HG02763 (cell line): ENCODE results near the gene TTC21A.
"Not testable (repeated sequence)": the region's sequence is repeated elsewhere in the genome, so short reads cannot be mapped to it uniquely, and the experiment has no call there.

Source experiments
- ATAC-seq: cut with Tn5 transposase; IDR thresholded peaks from one replicate; pipeline ENCODE4 v1.9.1; 2021; ENCODE audit warnings: mild to moderate bottlenecking, moderate library complexity; ENCODE audit not compliant: unreplicated experiment

Gene TTC21A, protein sequence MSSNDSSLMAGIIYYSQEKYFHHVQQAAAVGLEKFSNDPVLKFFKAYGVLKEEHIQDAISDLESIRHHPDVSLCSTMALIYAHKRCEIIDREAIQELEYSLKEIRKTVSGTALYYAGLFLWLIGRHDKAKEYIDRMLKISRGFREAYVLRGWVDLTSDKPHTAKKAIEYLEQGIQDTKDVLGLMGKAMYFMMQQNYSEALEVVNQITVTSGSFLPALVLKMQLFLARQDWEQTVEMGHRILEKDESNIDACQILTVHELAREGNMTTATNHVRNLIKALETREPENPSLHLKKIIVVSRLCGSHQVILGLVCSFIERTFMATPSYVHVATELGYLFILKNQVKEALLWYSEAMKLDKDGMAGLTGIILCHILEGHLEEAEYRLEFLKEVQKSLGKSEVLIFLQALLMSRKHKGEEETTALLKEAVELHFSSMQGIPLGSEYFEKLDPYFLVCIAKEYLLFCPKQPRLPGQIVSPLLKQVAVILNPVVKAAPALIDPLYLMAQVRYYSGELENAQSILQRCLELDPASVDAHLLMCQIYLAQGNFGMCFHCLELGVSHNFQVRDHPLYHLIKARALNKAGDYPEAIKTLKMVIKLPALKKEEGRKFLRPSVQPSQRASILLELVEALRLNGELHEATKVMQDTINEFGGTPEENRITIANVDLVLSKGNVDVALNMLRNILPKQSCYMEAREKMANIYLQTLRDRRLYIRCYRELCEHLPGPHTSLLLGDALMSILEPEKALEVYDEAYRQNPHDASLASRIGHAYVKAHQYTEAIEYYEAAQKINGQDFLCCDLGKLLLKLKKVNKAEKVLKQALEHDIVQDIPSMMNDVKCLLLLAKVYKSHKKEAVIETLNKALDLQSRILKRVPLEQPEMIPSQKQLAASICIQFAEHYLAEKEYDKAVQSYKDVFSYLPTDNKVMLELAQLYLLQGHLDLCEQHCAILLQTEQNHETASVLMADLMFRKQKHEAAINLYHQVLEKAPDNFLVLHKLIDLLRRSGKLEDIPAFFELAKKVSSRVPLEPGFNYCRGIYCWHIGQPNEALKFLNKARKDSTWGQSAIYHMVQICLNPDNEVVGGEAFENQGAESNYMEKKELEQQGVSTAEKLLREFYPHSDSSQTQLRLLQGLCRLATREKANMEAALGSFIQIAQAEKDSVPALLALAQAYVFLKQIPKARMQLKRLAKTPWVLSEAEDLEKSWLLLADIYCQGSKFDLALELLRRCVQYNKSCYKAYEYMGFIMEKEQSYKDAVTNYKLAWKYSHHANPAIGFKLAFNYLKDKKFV (N-terminal part only)

DNA sequence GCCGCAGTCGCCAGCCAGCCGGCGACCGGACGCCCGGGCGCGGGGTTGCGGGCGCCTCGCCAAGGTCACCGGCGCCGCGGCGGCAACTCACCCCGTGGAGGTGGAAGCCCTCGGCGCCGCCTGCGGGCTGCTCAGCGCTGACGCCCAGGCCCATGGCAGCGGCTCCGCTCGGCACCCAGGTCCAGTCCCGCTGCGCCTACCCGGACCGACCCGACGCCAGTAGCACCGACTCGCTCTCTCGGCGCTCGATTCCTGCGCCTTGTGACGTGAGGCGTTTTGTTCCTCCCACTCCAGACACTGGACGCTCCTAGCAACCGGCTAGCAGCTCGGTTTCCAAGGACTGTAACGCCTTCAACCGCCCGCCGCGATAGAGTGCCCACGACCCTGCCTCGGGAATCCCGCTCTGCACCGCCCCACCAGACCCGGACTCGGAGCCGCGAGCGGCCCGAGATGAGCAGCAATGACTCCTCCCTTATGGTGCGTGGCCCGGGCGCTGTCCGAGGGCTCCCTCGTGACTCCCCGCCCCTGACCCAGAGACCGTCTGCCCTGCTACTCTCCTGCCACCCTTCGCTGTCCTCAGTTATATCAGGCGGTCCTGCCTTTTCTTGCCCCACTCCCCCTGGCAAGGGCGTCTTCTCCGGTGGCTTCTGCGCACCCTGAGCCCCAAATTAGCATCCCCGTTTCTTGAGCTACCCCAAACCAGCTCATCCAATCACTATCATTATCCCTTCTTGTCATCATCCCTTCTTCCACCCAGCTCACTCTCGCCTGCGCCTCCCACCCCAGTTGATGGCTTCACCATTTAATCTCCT, at the start of gene TTC21A, which contains the start of gene GORASP1:
TSS of gene TTC21A (plus strand) at position 293 of the 812 bp plus-strand sequence. CDS start at position 451, 158 bp downstream.
TSS of gene GORASP1 (minus strand) at position 240 of the 812 bp plus-strand sequence. CDS start at position 154, 86 bp downstream.
- ATAC-seq, result peak; percentile 40

DNA sequence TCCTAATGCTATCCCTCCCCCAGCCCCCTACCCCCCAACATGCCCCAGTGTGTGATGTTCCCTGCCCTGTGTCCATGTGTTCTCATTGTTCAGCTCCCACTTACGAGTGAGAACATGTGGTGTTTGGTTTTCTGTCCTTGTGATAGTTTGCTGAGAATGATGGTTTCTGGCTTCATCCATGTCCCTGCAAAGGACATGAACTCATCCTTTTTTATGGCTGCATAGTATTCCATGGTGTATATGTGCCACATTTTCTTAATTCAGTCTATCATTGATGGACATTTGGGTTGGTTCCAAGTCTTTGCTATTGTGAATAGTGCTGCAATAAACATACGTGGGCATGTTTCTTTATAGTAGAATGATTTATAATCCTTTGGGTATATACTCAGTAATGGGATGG, 46.3 kb upstream of the TTC21A start:
- ATAC-seq, result not testable (repeated sequence)

DNA sequence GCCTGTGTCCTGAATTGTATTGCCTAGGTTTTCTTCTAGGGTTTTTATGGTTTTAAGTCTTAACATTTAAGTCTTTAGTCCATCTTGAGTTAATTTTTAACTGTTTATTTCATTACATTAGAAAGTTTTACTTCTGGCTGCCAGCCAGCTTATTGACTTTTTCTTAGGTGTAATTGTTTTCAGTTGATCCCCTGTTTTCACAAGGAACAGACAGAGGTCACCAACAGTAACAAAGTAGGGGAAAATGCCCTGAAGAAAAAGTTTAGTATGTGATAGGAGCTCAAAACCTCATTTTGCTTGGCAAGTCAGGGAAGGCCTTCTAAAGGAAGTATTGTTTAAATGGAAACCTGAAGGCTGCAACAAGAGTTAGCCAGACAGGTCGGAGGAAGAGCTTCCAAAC, 45.3 kb upstream of the TTC21A start:
- no peak for ATAC-seq

DNA sequence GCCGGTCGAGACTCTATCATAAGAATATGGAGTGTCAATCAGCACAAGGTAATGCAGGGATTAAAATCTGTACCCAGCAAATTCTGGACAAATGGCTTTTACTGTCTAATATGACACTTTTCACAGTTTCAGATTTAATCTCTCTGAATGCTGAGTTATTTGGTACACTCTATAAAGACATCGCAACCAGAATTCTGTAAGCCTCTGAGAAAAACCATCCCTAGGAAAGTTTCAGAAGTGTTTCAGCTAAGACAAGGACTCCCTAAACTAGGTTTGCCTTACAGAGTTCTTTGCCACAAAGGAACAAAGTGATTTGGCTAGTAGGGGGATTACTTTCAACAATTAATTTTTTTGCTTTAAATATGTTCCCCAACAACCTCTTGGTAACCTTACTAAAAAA, 44.3 kb upstream of the TTC21A start:
- ATAC-seq, result no peak

DNA sequence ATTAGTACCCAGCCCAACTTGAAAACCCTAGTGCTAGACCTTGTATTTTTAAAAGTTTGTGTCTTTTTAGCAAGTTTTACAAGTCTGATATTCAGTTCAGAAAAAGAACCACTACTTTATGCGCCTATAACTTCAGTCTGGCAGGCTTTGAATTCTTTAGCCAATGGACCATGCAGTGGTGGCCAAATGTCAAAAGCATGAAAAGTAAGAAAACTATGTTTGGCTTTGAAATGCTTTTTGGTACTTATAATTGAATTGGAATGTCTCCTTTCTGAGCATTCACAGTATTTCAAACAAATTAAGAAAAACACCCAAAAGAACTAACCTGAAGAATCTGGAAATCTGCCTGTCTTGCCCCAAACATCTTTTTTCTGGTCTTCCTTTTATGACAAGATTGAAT, 42.8 kb upstream of the TTC21A start:
- no peak for ATAC-seq

DNA sequence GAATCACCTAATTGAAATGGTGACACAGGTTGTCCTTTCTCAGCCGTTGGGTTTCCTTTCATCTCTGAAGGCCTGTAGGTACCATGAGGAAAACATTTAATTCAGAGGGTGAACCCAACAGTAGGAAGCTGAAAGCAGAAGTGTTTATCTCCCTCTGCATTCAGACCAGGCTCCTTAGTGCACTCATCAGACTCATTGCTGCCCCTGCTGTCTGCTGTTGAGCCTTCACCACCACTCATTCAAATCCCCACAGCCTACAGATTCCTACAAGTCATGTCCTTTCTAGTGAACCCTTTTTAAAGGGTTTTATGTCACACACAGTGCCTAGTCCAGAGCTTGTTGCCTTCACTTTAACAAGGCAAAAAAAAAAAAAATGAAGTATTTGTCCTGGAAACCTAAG, 42.3 kb upstream of the TTC21A start:
- peak; percentile 77 for ATAC-seq

DNA sequence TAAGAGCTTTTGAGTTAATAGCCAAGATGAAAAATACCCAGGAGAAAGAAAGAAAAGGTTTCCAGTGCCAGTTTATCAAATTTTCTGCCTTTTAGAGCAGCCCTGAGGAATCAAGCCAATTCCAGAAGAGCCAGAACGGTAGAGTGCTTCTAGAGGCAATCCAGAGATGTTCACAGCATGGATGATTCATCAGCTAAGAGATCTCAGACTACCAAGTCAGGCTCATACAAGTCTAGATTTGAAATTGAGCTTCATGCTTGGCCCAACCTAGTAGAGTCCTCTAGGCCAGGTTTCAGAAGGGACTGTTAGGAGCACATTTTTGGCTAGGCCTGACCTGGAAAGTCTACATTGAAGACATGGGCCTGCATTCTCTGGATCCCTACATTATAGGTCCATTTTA, 40.2 kb upstream of the TTC21A start:
- no peak for ATAC-seq

DNA sequence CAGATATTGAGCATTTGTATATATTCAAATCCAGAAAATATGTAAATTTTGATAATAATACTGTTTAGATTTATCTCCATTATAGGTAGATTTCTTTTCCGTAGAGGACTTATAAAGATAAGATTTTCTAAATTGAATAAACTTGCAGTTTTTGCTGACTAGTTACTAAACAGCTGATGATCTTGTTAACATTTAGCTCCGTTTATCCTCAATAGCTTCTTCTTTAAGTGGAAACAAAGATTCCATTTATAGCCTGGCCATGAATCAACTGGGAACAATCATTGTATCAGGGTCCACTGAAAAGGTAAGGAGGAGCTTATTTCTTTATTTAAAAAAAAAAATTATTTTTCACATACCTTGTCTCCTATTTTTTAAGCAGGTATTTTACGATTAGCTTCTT, 38.9 kb upstream of the TTC21A start:
- no peak for ATAC-seq

DNA sequence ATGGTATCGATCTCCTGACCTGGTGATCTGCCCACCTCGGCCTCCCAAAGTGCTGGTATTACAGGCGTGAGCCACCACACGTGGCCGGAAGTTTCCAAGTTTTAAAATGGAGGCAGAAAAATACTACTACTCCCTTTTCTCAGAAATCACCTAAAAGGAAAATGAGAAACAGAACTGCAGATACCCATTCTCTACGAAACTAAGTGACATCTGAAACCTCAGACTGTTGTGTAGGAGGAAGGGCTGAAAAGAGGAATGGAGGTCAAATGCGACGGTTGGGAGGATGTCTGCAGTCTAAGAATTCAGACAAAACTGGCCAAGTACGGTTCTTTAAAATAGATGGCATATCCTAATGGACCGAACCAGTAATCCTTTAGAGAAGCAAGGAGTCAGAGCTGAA, 31.6 kb upstream of the TTC21A start:
- ATAC-seq, result no peak

DNA sequence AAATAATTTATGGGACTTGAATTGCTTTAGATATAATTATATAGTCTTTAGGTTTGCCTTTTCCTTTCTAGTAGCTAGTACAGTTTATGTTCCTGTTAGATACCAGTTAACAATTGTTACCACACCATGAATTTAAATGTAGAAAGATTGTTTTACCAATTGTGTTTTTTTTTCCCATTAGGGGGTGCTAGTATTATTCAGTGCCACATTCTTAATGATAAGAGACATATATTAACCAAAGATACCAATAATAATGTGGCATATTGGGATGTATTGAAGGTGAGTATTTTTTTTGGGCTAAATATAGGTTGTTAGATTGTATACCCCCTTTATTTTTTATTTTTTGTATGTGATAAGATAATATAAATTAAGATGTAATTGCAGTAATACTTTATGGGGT, 27.9 kb upstream of the TTC21A start:
- ATAC-seq, result no peak

DNA sequence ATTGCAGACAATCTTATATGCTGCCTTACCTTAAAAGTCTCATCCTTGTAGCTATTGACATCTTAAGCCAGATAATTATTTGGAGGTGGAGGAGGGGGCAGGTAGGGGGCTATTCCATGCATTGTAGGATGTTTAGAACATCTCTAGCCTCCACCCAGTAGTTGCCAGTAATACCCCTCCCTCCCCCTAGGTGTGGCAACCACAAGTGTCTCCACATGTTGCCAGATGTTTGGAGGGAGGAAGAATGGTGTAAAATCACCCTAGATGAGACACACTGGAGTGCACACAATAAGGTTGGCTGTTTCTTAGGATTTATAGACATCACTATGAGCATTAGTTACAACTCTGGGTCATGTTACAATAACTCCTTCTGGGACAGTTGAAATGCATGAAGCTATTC, 27.5 kb upstream of the TTC21A start:
- no peak for ATAC-seq

DNA sequence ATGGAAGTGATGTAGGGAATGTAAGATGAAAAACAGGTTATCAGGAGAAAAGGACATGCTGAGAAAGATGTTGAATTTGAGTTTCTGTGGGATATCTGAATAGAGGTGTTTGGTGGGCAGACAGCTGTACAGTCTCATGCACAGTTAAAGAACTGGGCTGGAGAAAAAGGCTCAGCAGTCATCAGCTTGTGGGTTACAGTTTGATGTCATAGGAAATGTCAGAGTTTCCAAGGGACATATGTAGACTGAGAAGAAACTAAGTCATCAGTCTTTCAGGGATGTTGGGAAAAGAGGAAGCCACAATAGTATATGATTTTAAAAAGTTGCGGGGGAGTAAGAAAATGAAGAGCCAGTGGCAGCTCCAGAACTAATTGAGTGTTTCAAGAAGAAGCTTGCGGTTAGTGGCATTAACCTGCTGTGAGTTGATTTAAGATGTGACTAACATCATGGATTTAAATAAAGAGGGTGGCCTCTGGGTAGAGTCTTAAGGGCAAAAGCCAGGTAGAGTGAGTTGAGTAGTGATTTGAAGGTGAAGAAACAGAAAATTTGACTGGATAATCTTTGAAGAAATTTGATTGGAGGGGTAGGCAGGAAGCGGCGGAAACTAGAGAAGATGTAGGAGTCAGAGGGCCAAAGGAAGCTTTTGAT, 24.7 kb upstream of the TTC21A start:
- ATAC-seq, result no peak

DNA sequence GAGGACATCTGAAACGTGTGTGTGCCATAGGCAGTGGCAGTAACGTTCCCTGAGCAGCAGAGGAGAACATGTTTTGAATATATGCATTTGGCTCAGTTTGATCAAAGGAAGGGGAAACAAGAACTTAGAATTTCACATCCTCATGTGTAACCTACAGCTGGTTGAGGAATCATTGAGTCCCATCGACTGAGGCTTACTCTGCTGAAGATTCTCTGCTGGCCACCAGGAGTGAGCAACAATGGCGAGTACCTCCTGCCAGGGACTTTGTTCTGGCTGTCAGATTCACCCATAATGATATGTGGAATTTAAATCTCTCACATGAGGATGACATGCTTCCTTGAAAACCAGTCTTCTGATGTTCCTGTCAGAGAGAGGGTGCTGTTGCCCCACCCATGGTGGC, 21.3 kb upstream of the TTC21A start:
- ATAC-seq, result peak; percentile 54

DNA sequence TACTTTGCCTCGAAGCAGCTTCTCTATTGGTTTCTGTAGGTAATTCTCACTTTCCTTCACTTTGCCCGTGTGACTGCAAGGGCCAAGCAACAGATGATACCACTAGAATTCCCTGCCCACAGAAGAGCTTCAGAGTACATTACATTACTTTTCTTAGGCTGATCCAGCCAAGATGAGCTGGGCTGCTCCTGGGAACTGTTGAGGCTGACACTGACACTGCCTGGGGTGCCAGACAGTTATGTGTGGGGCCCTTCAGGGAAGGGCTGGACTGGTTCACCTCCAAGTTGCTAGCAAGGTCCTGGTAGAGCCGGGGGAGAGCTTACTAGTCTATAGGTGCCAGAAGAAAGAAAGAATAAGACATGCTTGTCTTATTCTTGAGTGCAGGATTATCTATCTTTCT, 19.0 kb upstream of the TTC21A start:
- no peak for ATAC-seq

DNA sequence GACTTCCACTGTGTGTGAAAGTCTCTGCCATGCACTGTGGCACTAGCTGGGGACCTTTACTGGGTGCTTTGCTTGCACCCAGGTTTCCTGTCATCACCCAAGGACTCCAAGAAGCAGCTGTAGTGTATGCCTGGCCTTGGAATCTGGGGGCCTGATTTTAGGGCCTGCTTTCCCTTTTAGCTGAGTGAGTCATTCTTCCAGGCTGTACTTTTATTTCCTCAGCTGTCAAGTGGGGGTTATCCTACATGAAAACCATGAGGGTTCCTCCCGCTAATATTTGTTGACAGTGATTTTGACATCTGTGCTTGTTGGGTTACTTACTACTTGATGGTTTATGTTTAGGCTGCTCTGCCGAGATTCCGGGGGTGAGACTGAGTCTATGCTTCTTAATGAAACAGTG, 18.6 kb upstream of the TTC21A start:
- ATAC-seq, result no peak

DNA sequence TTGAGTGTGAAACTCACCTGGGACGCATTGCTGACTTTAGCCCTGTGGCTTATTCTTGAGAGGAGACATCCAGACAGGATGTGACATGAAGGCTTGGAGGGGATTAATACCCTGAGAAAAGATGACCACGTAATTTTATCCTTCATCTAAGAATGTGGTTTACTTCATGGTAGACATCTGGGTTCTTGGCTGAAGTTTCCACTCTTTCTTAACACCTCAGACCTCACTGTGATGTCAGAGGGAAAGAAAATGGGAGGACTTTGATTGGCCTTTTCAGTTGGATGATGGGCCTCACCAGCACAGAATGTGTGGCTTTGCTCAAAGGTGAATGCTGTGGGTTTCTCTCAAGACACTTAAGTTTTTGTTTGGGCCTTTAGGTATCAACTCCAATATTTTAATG, 16.6 kb upstream of the TTC21A start:
- no peak for ATAC-seq

DNA sequence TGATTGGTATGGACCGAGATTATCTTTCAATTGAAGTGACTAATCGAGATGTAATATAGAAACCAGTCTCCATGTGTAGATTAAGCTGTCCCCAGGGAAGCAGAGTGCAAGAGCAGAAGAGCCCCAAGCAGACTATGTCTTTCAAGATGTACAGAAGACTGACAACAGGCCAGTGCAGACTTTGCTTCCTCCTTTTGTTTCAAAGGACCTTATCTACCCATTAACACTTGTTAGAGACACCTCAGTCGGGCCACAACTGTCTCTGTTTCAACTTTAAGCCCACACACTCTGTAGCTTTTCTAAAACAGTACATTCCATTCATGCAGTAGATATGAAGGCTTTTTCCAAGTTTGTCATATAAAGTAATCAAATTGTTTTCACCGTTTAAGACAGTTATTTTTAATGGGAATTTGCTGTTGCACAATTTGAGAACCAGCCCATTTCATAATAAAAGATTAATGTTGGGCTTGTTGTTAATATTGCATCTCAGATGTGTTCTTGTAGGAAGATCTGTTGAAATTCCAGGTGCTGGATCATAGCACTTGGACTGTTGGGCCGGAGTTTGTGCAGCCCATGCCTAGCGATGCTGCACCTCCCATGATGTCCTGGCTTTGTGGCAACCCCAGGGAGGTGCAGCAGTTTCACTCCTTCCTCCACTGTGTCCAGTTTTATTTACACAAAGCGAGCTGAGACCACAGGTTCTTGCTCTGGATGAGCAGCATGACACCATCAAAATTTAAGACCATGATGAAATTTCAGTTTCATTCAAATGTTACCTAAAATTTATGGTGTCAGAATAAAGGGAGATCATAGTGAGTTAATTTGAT, 12.4 kb upstream of the TTC21A start:
- no peak for ATAC-seq

DNA sequence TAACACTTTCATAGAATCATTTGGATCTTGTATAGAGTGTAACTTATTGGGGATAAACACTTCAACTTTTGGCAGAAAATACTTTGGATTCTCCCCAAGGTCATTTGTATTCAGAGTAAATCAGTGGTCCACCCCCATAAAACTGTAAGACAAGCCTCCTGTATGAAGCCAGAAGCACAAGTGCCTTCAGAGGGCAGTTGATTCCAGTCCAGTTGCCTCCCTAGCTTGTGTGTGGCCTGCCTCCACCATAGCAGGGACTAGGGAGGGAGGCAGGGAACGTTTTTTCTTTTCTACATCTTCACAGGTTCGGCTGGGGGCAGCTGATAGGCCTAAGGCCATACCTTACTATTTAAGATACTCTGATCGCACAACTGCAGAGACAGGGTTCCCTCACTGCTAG, 11.7 kb upstream of the TTC21A start:
- no peak for ATAC-seq

DNA sequence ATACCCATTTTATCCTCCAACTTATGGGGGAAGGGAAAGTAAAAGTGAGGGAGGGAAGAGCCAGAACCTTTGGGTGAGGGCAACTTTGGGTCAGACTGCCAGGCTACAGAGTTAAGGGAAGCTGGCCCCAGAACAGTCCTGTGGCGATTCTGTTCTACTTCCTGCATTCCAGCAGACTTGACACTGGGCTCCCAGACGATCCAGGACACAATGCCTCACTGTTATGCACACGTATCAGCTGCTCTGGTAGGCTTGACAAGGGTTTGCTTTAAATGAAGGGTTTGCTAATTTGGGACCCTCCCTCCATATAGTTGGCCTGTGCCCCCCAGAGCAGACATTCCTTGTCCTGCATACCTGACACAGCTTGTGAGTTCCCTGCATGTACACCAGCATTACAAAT, 10.7 kb upstream of the TTC21A start:
- no peak for ATAC-seq
